COLO668 (cell line): Measurements from ENCODE around the gene DYNC1LI2.
"Not testable (repeated sequence)": the region's sequence is repeated elsewhere in the genome, so short reads cannot be mapped to it uniquely, and the experiment has no call there.

Experiments used
- DNase-seq: peaks from one replicate; lab custom pipeline; 2025; ENCODE audit not compliant: unreplicated experiment; lab: John Stamatoyannopoulos, UW

Gene DYNC1LI2

GRCh38 chr16:66751303-66751991 lies at the start of gene DYNC1LI2:
Gene DYNC1LI2 (minus strand): TSS chr16:66751609. CDS start chr16:66751591, 18 bp downstream.
- DNase-seq = peak; percentile 85

GRCh38 chr16:66800856-66801255 lies 49.4 kb upstream of the DYNC1LI2 start:
- DNase-seq = no peak

- no peak for DNase-seq
Measured at GRCh38 chr16:66798161-66798560, 46.8 kb upstream of the DYNC1LI2 start.

DNA sequence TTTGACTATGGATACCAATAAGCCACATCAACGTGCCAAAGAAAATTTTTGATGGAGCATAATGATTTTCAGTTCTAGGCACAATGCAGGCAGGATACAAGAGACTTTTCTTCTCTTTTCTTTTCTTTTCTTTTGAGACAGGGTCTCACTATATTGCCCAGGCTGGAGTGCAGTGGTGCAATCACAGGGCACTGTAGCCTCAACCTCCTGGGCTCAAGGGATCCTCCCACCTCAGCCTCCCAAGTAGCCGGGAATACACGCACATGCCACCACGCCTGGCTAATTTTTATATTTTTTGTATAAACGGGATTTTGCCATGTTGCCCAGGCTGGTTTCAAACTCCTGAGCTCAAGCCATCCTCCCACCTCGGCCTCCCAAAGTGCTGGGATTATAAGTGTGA lies 42.6 kb upstream of the DYNC1LI2 start:
- DNase-seq = not testable (repeated sequence)

DNA sequence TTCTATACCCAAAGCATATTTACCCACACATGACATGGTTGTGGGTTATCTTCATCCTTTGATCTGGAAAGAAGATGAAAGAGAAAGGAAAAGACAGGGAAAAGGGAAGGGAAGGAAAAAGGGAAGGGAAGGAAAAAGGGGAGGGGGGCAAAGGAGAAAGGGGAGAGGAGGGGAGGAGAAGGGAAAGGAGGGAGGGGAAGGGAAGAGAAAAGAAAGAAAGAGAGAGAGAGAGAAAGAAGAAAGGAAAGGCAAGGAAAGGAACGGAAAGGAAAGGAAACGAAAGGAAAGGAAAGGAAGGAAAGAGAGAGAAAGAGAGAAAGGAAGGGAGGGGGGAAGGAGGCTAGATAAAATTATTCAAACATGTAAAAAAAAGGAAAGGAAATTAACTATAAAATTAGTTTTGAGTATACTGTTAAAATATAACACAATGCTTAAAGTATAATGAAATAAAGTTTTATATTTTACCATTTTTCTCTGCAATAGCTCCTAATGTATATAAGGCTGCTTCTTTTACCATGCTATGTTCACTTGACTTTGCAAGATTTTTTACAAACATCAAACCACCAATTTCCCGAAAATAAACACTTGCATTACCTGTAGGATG lies 38.8 kb upstream of the DYNC1LI2 start:
- no peak for DNase-seq

- no peak for DNase-seq
Measured at GRCh38 chr16:66787427-66787826, 36.0 kb upstream of the DYNC1LI2 start.

DNA sequence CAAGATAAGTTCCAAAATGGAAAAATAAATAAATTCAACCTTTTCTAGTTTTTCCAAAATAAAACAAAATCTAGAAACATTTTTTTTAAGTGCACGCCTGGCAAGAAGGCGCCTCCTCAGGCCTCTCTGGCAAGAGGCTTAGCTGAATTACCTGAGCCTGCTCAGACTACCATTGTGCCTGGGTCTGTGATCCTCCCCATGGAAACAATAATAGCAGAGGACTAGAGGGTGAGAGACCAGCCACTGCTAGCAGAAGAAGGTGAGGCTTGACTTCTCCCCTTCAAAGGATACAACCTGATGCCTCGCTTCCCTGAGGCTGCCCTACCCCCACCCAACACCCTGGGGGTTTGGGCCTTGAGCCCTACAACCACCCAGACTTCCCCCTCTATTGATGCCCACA lies 35.1 kb upstream of the DYNC1LI2 start:
- no peak for DNase-seq

GRCh38 chr16:66776457-66776856 lies 25.0 kb upstream of the DYNC1LI2 start:
- no peak for DNase-seq

- no peak for DNase-seq
Measured at GRCh38 chr16:66774981-66775380, 23.6 kb upstream of the DYNC1LI2 start.

- no peak for DNase-seq
Measured at GRCh38 chr16:66758086-66758485, 6.7 kb upstream of the DYNC1LI2 start.

- DNase-seq = no peak
Measured at GRCh38 chr16:66754819-66755218, 3.4 kb upstream of the DYNC1LI2 start.

DNA sequence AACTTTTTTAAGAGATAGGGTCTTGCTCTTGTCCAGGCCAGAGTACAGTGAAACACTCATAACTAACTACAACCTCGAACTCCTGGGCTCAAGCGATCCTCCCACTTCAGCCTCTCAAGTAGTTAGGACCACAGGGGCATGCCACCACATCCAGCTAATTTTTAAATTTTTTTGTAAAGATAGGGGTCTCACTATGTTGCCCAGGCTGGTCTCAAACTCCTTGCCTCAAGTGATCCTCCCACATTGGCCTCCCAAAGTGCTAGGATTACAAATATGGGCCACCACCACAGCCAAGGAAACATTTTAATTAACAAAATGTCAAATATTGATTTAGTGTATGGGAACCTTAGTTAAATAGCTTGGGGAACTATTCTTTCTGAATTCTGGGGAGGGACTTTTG lies 2.8 kb upstream of the DYNC1LI2 start:
- no peak for DNase-seq

GRCh38 chr16:66752958-66753357 lies 1.5 kb upstream of the DYNC1LI2 start:
- DNase-seq = no peak

DNA sequence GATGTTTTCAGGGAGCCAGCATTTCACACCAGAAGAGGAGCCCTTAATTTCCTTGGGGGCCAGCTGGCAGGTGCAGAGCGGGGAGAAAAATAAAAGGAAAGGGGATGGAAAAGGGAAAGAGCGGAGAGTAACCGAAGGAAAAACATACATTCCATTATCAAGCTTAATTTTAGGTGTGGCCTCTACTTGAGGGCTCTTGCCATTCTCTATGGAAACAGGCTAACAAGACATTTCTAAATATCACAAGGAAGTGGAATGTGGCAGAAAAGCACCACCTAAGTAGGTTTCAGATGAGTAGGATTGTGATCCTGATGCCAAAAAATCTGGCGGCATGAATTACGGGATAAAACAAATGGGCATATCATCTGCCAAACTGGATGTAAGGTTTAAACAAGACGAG lies 970 bp upstream of the DYNC1LI2 start:
- no peak for DNase-seq

DNA sequence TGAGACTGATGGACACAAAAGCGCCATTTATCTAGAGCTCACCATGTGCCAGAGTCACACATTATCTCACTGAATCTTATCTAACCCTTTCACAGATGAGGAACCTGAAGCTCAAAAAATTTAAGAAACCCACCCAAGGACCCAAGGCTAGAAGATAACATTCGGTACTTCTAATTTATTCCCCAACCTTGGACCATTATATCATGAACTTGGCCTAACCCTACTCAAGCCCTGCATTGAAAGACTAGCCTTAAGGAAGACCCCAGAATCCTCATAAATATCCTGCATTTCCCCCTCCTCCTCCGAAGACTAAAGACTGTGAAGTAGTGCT lies 548 bp upstream of the DYNC1LI2 start:
- DNase-seq = no peak

DNA sequence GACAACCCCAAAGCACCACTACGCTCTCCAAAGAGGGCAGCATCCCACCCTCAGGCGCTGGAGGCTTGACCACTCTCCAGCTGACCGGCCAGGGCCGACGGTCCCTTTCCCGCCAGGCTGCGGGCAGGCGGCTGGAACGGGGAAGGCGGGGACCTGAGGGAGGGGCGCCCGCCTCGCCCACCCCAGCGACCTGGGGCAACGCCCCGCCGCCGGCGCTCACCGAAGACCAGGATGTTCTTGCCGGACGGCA lies 431 bp downstream of the DYNC1LI2 start:
- DNase-seq = peak; percentile 30

DNA sequence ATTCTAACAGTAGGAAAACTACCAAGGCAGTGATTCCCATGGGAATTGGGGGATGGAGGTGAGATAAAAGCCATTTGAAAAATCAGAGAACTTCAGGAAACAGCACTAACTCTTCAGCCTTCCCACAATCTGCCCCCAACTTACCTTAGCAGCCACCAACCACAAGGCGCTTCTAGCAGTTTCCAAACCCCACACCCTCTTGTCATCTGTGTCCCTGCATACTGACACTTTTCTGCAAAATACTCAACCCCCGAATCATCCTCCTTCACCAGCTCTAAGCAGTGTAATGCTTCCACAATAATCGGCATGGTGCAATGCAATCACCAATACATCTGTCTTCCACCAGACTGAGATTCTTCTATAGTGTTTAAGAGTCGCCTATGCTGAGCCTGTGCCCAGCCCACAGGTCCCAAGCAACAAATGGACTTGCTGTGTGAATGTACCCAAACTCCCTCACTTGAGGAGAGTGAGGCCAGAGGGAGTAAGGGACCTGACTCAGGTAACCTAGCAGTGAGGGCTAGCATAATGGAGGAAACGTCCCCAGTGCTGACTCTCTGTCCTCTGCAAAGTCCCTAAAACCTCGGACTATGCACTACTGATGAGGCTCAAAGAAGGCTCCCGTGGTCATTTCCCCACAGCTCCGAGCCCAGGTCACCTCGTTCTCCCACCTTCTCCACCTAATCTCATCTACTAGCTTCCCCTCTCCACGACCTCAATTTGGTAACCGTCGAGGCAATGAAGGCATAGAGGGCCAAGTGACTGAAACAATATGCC lies 943 bp downstream of the DYNC1LI2 start:
- no peak for DNase-seq

GRCh38 chr16:66746682-66747081 lies 4.7 kb downstream of the DYNC1LI2 start:
- no peak for DNase-seq

GRCh38 chr16:66746048-66746447 lies 5.4 kb downstream of the DYNC1LI2 start:
- no peak for DNase-seq

- no peak for DNase-seq
Measured at GRCh38 chr16:66741950-66742808, 9.2 kb downstream of the DYNC1LI2 start.

DNA sequence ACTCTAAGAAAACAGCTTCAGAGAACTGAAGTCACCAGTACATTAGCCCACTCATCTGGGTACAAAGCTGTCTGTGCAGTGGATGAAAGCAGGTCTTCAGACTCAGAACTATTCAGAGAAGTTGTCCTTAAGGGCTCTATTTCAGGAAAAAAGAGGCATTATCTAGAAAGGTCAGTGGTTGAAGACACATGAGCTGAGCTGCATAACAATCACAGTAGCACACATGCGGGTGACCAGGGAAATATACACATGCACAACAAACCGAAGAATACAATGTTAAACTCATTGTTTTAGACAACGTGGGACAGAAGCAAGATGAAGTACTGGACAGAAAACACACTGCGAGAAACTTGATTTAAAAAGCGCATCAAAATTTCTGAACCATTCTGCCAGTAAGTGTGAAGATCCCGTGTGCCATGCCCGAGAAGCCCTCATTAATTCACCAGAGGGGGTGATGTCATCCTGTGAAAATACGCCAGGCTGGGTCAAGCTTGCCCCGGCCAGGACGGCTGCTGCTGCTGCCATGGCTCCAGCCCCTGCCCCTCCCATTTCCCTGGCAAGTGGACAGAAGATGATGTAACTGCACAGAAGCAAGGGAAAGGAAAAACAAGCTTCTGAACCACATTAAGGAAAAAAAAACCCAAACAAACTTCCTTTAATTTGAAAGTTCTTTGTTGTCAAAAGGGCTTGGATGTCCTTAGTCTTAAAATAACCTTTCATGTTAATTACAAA lies 10.1 kb downstream of the DYNC1LI2 start:
- DNase-seq = peak; percentile 52
